Activated T-helper 1 cell treated with anti-CD3 and anti-CD28 coated beads, Interleukin-12 subunit alpha, Interleukin-12 subunit beta, Interleukin-2, Interleukin-4 antibody, amounts not matched to agents 30 ng/mL and 10 ng/mL and 1 ng/mL, durations not matched to agents 14 hours and 24 hours and 36 hours (primary cell): Measurements from ENCODE around the gene JTB. TPM values are rescaled to one million over a fixed set of nuclear protein-coding genes. Genes with fewer than 3 reads are reported as not detected.
A peak's percentile ranks its signal among the peaks of the same experiment; 100 is the strongest.
"Not testable (repeated sequence)": the region's sequence is repeated elsewhere in the genome, so short reads cannot be mapped to it uniquely, and the experiment has no call there.

Source experiments
- DNase-seq: peaks from one replicate; pipeline ENCODE4 v3.0.0; 2021; ENCODE audit warnings: low spot score
- H3K27ac Mint-ChIP-seq: one replicate; pipeline ENCODE4 v1.8.0; 2021; ENCODE audit warnings: mild to moderate bottlenecking, mixed read lengths
- H3K27me3 Mint-ChIP-seq: one replicate; pipeline ENCODE4 v1.8.0; 2022; ENCODE audit warnings: mild to moderate bottlenecking, moderate library complexity, mixed read lengths; ENCODE audit not compliant: insufficient read depth
- H3K36me3 Mint-ChIP-seq: one replicate; pipeline ENCODE4 v1.8.0; 2021; ENCODE audit warnings: low read depth, mixed read lengths
- H3K4me1 Mint-ChIP-seq: one replicate; pipeline ENCODE4 v1.8.0; 2021; ENCODE audit warnings: low read depth, mixed read lengths
- H3K4me3 Mint-ChIP-seq: one replicate; pipeline ENCODE4 v1.8.0; 2021; ENCODE audit warnings: mild to moderate bottlenecking, moderate library complexity, mixed read lengths
- H3K9me3 Mint-ChIP-seq: one replicate; pipeline ENCODE4 v1.8.0; 2021; ENCODE audit warnings: mixed read lengths
- intact Hi-C: fragments of 100-400 bp; cut with micrococcal nuclease; formaldehyde crosslinking; loops from one replicate; pipeline ENCODE4 v1.15.1; 2024
- total RNA-seq: library from RNA; stranded (reverse); gene quantifications from 2 replicates; pipeline ENCODE4 v1.2.3, GENCODE V29; 2022

The JTB gene
- total RNA-seq, 1 donor from 2014 or later = 198 TPM

- H3K4me3 Mint-ChIP-seq = peak within 1 kb of the TSS; percentile 94
- H3K4me1 Mint-ChIP-seq = peaks cover 51% of the 10 kb centered on the region
- H3K36me3 Mint-ChIP-seq = peaks cover 41% of the 10 kb centered on the region
- peaks cover 1% of the 10 kb centered on the region for H3K27me3 Mint-ChIP-seq
- no peaks in the 10 kb centered on the region for H3K9me3 Mint-ChIP-seq
- DNase-seq = peak; percentile 86
- H3K27ac Mint-ChIP-seq = peak within 1 kb of the TSS; percentile 94
- intact Hi-C loops = loop anchor here (1.0 to 2.0 kb wide), 10 partner anchors 13 to 282 kb away; partner anchors contain the start of genes CREB3L4, CRTC2, DENND4B and HAX1
Measured at GRCh38 chr1:153990468-153991150, 13.1 kb upstream of the JTB start, which contains the start of gene RPS27. Gene RPS27, plus strand, starts transcription at chr1:153990762. Its CDS starts 35 bp downstream, at chr1:153990797.

DNA sequence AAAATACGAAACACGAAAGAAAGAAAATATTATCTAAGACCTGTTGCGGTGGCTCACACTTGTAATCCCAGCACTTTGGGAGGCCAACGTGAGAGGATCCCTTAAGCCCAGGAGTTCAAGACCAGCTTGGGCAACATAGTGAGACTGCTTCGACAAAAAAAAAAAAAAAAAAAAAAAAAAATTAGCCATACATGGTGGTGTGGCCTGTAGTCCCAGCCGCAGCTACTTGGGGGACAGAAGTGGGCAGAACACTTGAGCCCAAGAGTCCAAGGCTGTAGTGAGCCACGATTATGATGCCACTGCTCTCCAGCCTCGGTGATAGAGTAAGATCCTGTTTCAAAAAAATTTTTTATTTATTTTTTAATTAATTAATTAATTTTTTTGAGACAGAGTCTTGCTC lies 10.1 kb upstream of the JTB start:
- H3K9me3 Mint-ChIP-seq = no peaks in the 10 kb centered on the region
- H3K36me3 Mint-ChIP-seq = peaks cover 21% of the 10 kb centered on the region
- peaks cover 56% of the 10 kb centered on the region for H3K4me1 Mint-ChIP-seq
- no peak for DNase-seq
- H3K27ac Mint-ChIP-seq = peak overlapping the region; percentile 79
- intact Hi-C loops = loop anchor here (2.0 kb wide), 1 partner anchor 309 kb away; the partner anchor contains the start of gene NPR1
- H3K4me3 Mint-ChIP-seq = no peak overlapping the region
- peaks cover 1% of the 10 kb centered on the region for H3K27me3 Mint-ChIP-seq

DNA sequence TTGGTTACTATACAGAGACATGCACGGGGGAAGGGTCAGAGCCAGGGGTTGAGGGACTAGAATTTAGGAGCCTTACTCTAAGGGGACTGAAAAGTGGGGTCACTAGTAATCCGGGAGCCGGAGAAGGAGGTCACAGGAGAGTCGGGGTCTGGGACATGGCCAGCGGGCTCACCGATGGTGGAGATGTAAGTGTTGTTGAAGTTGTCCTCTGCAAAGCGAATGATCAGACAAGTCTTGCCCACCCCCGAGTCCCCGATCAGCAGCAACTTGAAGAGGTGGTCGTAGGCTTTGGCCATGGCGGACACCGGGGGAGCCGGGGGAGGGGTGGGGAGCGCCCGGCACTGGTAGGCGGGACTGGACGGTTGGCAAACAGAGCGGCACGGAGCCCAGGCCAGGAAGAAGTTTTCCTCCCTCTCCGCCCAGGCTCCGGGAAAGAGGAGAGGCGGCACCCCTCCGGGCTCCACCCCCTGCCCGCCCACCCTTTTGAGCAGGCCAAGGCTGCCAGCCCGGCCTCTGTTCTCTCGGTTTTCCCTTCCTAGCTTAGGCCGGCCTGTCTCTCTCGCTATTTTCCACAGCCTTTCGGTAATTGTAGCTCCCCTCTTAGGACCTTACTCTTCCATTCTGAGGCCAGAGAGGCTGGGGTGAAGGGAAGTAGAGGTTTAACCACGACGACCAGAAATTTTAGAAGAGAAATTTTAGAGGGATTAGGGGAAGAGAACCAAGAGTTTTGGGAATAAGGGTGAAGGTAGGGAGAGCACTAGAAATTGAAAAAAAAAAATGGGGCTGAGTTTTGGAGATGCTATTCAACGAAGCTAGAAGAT lies 8.7 kb upstream of the JTB start, which contains the start of gene RAB13:
Gene RAB13 (minus strand): TSS at position 399 of the 821 bp plus-strand sequence. CDS start 103 bp downstream, at position 296.
- Mint-ChIP-seq H3K27me3 (peaks cover 1% of the 10 kb centered on the region), H3K4me1 (peaks cover 44% of the 10 kb centered on the region), H3K36me3 (peaks cover 9% of the 10 kb centered on the region), H3K9me3 (no peaks in the 10 kb centered on the region), H3K27ac (peak within 1 kb of the TSS; percentile 79), H3K4me3 (peak within 1 kb of the TSS; percentile 79)
- intact Hi-C loops = loop anchor here (1.0 to 2.0 kb wide), 10 partner anchors 9 to 477 kb away; partner anchors contain the start of genes CREB3L4, DENND4B, JTB and NPR1
- no peak for DNase-seq

DNA sequence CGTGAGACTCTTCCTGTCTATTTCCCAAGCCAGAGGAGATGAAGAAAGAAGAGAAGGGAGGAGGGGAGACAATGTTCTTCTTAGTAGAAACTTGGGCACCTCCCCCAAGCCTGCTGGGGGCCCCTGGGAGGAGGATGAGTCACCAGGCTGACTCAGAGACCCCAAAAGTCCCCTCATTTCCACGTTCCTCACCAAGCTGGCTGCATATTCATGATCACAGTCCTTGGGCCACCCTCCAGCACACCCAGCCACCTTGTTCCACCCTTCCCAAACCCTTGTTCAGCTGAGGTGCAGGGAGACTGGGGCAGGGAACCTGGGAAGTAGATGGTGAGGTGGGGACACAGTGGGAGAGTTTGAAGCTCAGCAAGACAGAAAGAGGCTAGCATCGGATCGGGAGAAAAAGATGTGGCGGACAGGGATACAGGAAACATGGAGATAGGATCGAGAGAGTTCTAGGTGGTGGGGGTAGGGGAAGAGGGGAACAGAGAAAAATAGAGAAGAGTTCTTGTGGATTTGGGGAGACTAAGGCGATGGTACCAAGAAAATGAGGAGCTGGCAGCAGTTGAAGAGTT lies 8.0 kb upstream of the JTB start:
- H3K27ac Mint-ChIP-seq = peak overlapping the region; percentile 76
- DNase-seq = no peak
- H3K36me3 Mint-ChIP-seq = peaks cover 2% of the 10 kb centered on the region
- peak overlapping the region; percentile 79 for H3K4me3 Mint-ChIP-seq
- H3K4me1 Mint-ChIP-seq = peaks cover 40% of the 10 kb centered on the region
- H3K9me3 Mint-ChIP-seq = no peaks in the 10 kb centered on the region
- intact Hi-C loops = no loop called here
- peaks cover 1% of the 10 kb centered on the region for H3K27me3 Mint-ChIP-seq

DNA sequence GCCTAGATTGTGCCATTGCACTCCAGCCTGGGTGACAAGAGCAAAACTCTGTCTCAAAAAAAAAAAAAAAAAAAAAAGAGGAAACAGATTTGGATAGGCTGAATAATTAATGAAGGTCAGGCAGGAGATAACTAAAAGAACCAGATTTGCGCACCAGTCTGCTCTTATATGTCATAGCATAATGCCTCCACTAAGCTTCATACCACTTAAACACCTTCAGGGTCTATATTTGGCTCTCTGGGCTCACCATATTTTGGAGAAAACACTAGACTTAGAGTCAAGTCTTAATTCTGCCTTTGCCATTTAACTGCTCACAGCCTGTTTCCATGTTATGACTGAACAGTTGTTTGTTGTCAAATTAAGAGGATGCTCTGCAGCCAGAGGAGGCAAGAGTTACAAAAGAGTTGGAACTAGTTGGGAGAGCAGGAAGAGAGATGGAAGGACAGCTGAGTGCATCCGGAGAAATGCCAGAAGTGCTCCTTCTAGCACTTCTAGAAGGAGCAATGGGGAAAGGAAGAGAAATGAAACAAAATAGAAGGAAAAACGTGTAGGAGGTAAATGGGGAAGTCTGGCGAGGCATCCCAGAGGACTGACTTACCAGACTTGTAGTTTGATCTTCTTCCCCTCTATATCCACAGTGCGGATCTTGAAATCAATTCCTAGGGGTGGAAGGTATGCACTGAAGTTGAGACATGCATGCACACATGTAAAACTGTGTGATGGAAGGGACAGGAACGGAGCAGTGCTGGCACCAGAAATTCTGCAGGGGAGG lies 6.8 kb upstream of the JTB start:
- no peak for DNase-seq
- Mint-ChIP-seq H3K36me3 (no peaks in the 10 kb centered on the region), H3K27me3 (no peaks in the 10 kb centered on the region), H3K4me1 (peaks cover 32% of the 10 kb centered on the region), H3K4me3 (no peak overlapping the region), H3K9me3 (no peaks in the 10 kb centered on the region), H3K27ac (peak overlapping the region; percentile 1)
- intact Hi-C loops = no loop called here

DNA sequence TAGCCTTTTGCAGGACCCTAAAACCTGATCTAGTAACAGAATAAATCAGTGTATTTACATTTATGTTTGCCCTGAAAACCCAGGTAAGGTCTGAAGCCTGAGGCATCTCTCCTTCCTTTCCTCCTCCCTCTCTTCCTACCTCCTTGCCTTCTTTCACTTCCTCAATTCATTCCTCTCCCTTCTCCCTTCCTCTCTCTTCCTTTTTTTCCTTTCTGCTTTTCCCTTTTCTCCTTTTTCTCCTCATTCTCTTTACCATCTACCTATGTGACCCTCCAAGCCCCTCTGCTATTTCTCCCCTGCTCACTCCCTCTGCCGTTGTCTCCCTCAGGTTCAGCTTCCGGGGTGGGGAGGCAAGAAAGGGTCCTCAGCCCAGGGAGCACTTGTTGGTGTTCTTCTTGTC lies 4.3 kb upstream of the JTB start:
- H3K36me3 Mint-ChIP-seq, H3K9me3 Mint-ChIP-seq, H3K4me3 Mint-ChIP-seq, DNase-seq, H3K27me3 Mint-ChIP-seq, H3K27ac Mint-ChIP-seq, intact Hi-C loops: not testable (repeated sequence)
- H3K4me1 Mint-ChIP-seq = peaks cover 37% of the 10 kb centered on the region

DNA sequence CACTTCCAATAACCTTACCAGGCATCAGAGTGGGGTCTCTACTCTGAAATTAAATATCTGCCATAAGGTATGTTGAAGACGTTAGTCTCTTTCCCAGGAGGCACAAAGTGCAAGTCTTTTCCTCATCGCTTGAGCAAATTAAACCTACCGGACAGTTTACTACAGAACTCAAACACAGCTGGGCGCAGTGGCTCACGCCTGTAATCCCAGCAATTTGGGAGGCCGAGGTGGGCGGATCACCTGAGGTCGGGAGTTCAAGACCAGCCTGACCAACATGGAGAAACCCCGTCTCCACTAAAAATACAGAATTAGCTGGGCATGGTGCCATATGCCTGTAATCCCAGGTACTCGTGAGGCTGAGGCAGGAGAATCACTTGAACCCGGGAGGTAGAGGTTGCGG lies 1.6 kb upstream of the JTB start:
- Mint-ChIP-seq H3K4me1 (peaks cover 22% of the 10 kb centered on the region), H3K4me3 (peak overlapping the region; percentile 94), H3K36me3 (peaks cover 23% of the 10 kb centered on the region)
- DNase-seq, H3K9me3 Mint-ChIP-seq, H3K27ac Mint-ChIP-seq, H3K27me3 Mint-ChIP-seq: not testable (repeated sequence)
- intact Hi-C loops = loop anchor here (5.0 kb wide), 1 partner anchor 252 kb away; the partner anchor contains the start of gene INTS3

DNA sequence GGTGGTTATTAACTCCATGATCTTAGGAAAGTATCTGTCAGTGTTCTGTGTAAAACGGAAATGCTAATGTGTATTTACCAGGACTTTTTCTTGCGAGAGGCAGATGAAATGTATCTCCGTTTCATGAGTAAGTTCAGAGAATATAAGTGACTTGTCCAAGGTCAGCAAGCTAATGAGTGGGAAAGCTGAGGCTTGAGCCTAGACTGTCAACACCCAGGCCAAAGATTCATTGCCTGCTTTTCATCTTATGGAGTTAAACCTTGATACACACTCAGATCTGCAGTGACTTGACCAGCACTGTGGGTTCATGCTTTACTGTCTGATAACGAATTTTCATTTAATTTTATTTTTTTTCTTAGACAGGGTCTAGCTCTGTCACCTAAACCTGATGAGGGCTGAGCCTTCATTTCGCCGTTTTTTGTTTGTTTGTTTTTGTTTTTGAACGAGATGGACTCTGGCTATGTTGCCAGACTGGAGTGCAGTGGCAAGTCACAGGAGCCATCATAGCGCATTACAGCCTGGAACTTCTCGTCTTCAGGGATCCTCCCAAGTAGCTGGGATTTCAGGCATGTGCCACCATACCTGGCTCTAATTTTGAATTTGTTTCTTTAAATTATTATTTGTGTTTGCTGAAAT lies 918 bp upstream of the JTB start:
- Mint-ChIP-seq H3K4me1 (peaks cover 25% of the 10 kb centered on the region), H3K4me3 (peak overlapping the region; percentile 94)
- intact Hi-C loops = loop anchor here (5.0 kb wide), 1 partner anchor 251 kb away; the partner anchor contains the start of gene INTS3

GRCh38 chr1:153976819-153977249 lies 640 bp downstream of the JTB start:
- Mint-ChIP-seq H3K4me3 (peak overlapping the region; percentile 94), H3K9me3 (no peaks in the 10 kb centered on the region), H3K36me3 (peaks cover 40% of the 10 kb centered on the region), H3K27me3 (no peaks in the 10 kb centered on the region), H3K27ac (peak overlapping the region; percentile 95), H3K4me1 (peaks cover 40% of the 10 kb centered on the region)
- intact Hi-C loops = loop anchor here (1.0 to 5.0 kb wide), 10 partner anchors 9 to 306 kb away; partner anchors contain the start of genes CREB3L4, CRTC2, DENND4B and GATAD2B
- no peak for DNase-seq

More for the DNA sequence above, 918 bp upstream of the JTB start:
- Mint-ChIP-seq H3K36me3 (peaks cover 29% of the 10 kb centered on the region), H3K27ac (peak overlapping the region; percentile 86), H3K9me3 (no peaks in the 10 kb centered on the region), H3K27me3 (no peaks in the 10 kb centered on the region)
- no peak for DNase-seq

DNA sequence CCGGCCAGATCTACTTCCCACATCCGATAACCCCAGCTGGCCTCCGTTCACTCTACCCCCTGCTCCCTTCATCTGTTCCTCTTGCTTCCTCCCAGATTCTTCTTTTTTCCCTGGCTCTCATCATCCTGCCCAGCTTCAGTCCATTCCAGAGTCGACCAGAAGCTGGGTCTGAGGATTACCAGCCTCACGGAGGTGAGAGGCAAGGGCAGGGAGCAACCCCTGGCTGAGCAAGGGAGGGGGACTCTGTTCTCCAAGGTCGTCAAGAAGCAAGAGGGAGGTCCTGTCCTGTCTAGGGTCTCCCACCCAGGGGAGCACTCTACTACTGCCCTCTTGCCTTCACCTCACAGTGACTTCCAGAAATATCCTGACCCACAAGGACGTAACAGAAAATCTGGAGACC lies 3.9 kb downstream of the JTB start:
- H3K9me3 Mint-ChIP-seq = no peaks in the 10 kb centered on the region
- H3K27me3 Mint-ChIP-seq = no peaks in the 10 kb centered on the region
- no peak for DNase-seq
- intact Hi-C loops = no loop called here
- no peak overlapping the region for H3K4me3 Mint-ChIP-seq
- no peak overlapping the region for H3K27ac Mint-ChIP-seq
- H3K36me3 Mint-ChIP-seq = peaks cover 40% of the 10 kb centered on the region
- peaks cover 38% of the 10 kb centered on the region for H3K4me1 Mint-ChIP-seq

DNA sequence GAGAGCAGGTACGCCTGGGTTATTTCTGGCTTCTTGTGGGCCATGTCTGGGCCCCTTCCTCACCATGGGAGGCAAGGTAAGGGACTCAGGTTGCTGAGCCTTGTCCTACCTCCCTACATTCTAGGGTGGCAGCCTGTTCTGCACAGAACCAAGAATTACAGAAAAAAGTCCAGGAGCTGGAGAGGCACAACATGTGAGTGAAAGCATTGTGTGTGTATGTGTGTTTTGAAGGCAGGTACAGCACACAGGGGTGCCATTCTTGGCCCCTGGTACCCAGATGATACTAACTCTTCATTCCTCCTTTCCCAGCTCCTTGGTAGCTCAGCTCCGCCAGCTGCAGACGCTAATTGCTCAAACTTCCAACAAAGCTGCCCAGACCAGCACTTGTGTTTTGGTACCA lies 4.4 kb downstream of the JTB start:
- Mint-ChIP-seq H3K27me3 (no peaks in the 10 kb centered on the region), H3K9me3 (no peaks in the 10 kb centered on the region), H3K27ac (no peak overlapping the region), H3K36me3 (peaks cover 40% of the 10 kb centered on the region), H3K4me1 (peaks cover 38% of the 10 kb centered on the region), H3K4me3 (no peak overlapping the region)
- intact Hi-C loops = no loop called here
- DNase-seq = no peak
